GM18526 (cell line): ENCODE measurements around the gene RAB22A.

ENCODE experiments used
- POLR2A ChIP-seq: IDR thresholded peaks from 3 replicates; pipeline ENCODE4 v1.6.1; 2011; ENCODE audit not compliant: insufficient read length; ENCODE audit errors: extremely low read depth

Gene RAB22A

GRCh38 chr20:58293453-58293852 lies 16.1 kb upstream of the RAB22A start:
- TF ChIP-seq POLR2A, result no peak

GRCh38 chr20:58294497-58295455 lies 14.7 kb upstream of the RAB22A start:
- no peak for TF ChIP-seq POLR2A

- no peak for TF ChIP-seq POLR2A
Observed at GRCh38 chr20:58296051-58296837, 13.3 kb upstream of the RAB22A start.

GRCh38 chr20:58297394-58297793 lies 12.1 kb upstream of the RAB22A start:
- TF ChIP-seq POLR2A, result no peak

- no peak for TF ChIP-seq POLR2A
Observed at GRCh38 chr20:58300321-58300720, 9.2 kb upstream of the RAB22A start.

- TF ChIP-seq POLR2A, result no peak
Observed at GRCh38 chr20:58303547-58303946, 6.0 kb upstream of the RAB22A start.

- no peak for TF ChIP-seq POLR2A
Observed at GRCh38 chr20:58305061-58305460, 4.5 kb upstream of the RAB22A start.

- no peak for TF ChIP-seq POLR2A
Observed at GRCh38 chr20:58306421-58307261, 2.9 kb upstream of the RAB22A start.

- no peak for TF ChIP-seq POLR2A
Observed at GRCh38 chr20:58307270-58307669, 2.2 kb upstream of the RAB22A start.

GRCh38 chr20:58308290-58308679 lies 1.2 kb upstream of the RAB22A start:
- no peak for TF ChIP-seq POLR2A

GRCh38 chr20:58308680-58309527 lies 611 bp upstream of the RAB22A start:
- TF ChIP-seq POLR2A, result peak; percentile 76

- no peak for TF ChIP-seq POLR2A
Observed at GRCh38 chr20:58310291-58310782, 822 bp downstream of the RAB22A start.

- no peak for TF ChIP-seq POLR2A
Observed at GRCh38 chr20:58312836-58313235, 3.3 kb downstream of the RAB22A start.

GRCh38 chr20:58313396-58313795 lies 3.9 kb downstream of the RAB22A start:
- no peak for TF ChIP-seq POLR2A
